Measurements from ENCODE around the gene ACTMAP. TPM values are rescaled to one million over a fixed set of nuclear protein-coding genes. Genes with fewer than 3 reads are reported as not detected.

ACTMAP gene
- total and polyA plus RNA-seq, 2 experiments from 2014 or later: 3.2 to 14.8 TPM

GRCh38 chr19:40780582-40780981 lies 30.3 kb upstream of the ACTMAP start:
- TF ChIP-seq CTCF (IDR thresholded peaks at IDR 0.05; ENCODE audit: poor library complexity) (no peak), EZH2phosphoT487 (IDR thresholded peaks at IDR 0.05; ENCODE audit: low read depth, severe bottlenecking, unreplicated experiment) (no peak), EZH2 (IDR thresholded peaks at IDR 0.05; ENCODE audit: borderline replicate concordance) (no peak)
- Histone ChIP-seq H2AFZ (no peak overlapping the region), H3K27me3 (no peaks in the 10 kb centered on the region), H3K9me3 (ENCODE audit: low read depth) (no peaks in the 10 kb centered on the region), H3K9me2 (replicated peaks; ENCODE audit: insufficient read depth) (no peaks in the 10 kb centered on the region), H3K4me3 (no peak overlapping the region), H3K79me2 (peaks cover 4% of the 10 kb centered on the region), H4K20me1 (ENCODE audit: insufficient read depth, poor library complexity, severe bottlenecking) (no peaks in the 10 kb centered on the region), H3K4me2 (no peak overlapping the region), H3K4me1 (ENCODE audit: insufficient read depth) (peaks cover 6% of the 10 kb centered on the region), H3K27ac (no peak overlapping the region), H3K36me3 (replicated peaks; ENCODE audit: insufficient read depth, low read depth) (no peaks in the 10 kb centered on the region)
- WGBS (ENCODE audit: low lambda C conversion rate, missing lambda C conversion rate): 97% methylated on average over 5 of the region's 5 CpGs
- no peak for DNase-seq (ENCODE audit: low spot score)

- WGBS (ENCODE audit: low lambda C conversion rate, missing lambda C conversion rate): 4% methylated on average over 7 of the region's 7 CpGs
- no peaks in the 10 kb centered on the region for H3K9me2 ChIP-seq (replicated peaks; ENCODE audit: insufficient read depth)
- H3K27me3 ChIP-seq: no peaks in the 10 kb centered on the region
- peak overlapping the region; percentile 72 for H3K4me2 ChIP-seq
- H3K36me3 ChIP-seq (replicated peaks; ENCODE audit: insufficient read depth, low read depth): no peaks in the 10 kb centered on the region
- H3K79me2 ChIP-seq: peaks cover 4% of the 10 kb centered on the region
- peaks cover 6% of the 10 kb centered on the region for H3K4me1 ChIP-seq (ENCODE audit: insufficient read depth)
- DNase-seq (ENCODE audit: low spot score): peak; percentile 57
- peak overlapping the region; percentile 95 for H3K27ac ChIP-seq
- TF ChIP-seq CTCF (IDR thresholded peaks at IDR 0.05; ENCODE audit: poor library complexity) (no peak), EZH2phosphoT487 (IDR thresholded peaks at IDR 0.05; ENCODE audit: low read depth, severe bottlenecking, unreplicated experiment) (no peak), EZH2 (IDR thresholded peaks at IDR 0.05; ENCODE audit: borderline replicate concordance) (no peak)
- no peaks in the 10 kb centered on the region for H4K20me1 ChIP-seq (ENCODE audit: insufficient read depth, poor library complexity, severe bottlenecking)
- peak overlapping the region; percentile 16 for H2AFZ ChIP-seq
- H3K9me3 ChIP-seq (ENCODE audit: low read depth): no peaks in the 10 kb centered on the region
- peak overlapping the region; percentile 26 for H3K4me3 ChIP-seq
These were observed 28.5 kb upstream of the ACTMAP start for GRCh38 chr19:40778706-40779284.

DNA sequence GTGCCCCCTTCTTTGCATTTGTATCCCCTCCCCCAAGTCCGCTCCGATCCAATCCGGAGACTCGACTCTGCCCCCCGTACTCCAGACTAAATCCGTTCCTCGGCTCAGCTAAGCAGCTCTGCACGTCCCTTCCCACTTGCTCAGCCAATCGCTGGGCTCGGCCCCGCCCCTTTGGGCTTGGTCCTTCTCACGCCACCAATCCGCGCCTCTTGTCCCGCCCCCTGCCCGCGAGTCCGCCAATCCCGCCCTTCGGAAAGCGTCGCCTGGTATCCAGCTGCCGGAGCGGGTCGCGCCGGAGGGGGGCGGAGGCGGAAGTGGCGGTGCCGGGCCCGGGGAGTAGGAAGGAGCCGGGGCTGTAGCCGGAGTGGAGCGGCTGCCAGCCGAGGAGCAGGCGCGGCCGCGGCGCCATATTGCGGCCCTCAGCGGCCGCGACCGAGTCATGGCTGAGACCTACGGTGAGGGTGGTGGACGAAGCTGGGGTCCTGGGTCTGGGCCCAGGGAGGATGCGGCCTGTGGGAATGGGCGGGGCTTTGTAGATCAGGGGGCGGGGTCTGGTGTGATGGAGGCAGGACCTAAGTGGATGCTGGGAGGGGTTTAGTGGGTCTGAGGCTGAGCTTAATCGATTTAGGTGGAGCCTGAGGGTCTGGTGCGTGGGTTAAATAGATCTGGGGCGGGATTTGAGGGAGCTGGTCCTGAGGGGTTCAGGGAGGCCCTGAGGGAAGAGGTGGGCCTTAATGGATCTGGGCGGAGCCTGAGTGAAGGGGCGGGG lies 27.8 kb upstream of the ACTMAP start, which contains the start of gene RAB4B:
Gene RAB4B (plus strand): TSS at position 311 of the 769 bp plus-strand sequence. CDS start 129 bp downstream, at position 440.
- DNase-seq (ENCODE audit: low spot score): peak; percentile 100
- Histone ChIP-seq H3K4me3 (peak within 1 kb of the TSS; percentile 26), H3K27ac (peak within 1 kb of the TSS; percentile 97), H3K79me2 (peaks cover 4% of the 10 kb centered on the region), H3K4me2 (peak within 1 kb of the TSS; percentile 78), H3K36me3 (replicated peaks; ENCODE audit: insufficient read depth, low read depth) (no peaks in the 10 kb centered on the region), H3K4me1 (ENCODE audit: insufficient read depth) (peaks cover 6% of the 10 kb centered on the region), H3K27me3 (no peaks in the 10 kb centered on the region), H4K20me1 (ENCODE audit: insufficient read depth, poor library complexity, severe bottlenecking) (no peaks in the 10 kb centered on the region), H3K9me3 (ENCODE audit: low read depth) (no peaks in the 10 kb centered on the region), H3K9me2 (replicated peaks; ENCODE audit: insufficient read depth) (no peaks in the 10 kb centered on the region), H2AFZ (peak within 1 kb of the TSS; percentile 16)
- under 1% methylated on average over 41 of the region's 56 CpGs for WGBS (ENCODE audit: low lambda C conversion rate, missing lambda C conversion rate)
- TF ChIP-seq EZH2phosphoT487 (IDR thresholded peaks at IDR 0.05; ENCODE audit: low read depth, severe bottlenecking, unreplicated experiment) (no peak), CTCF (IDR thresholded peaks at IDR 0.05; ENCODE audit: poor library complexity) (no peak), EZH2 (IDR thresholded peaks at IDR 0.05; ENCODE audit: borderline replicate concordance) (no peak)
